Loucy (cell line): ENCODE measurements around the gene CHPF2.

ENCODE experiments used
- H2AFZ ChIP-seq: fragments of 200-600 bp; sonication (generic); 2 replicates; pipeline ENCODE4 v1.6.0; 2016; ENCODE audit warnings: antibody characterized with exemption, mild to moderate bottlenecking, low read length, moderate library complexity
- H3F3A ChIP-seq: fragments of 200-600 bp; 2 replicates; pipeline ENCODE4 v1.6.0; 2016; ENCODE audit warnings: antibody characterized with exemption, low read depth, mild to moderate bottlenecking
- H3K27me3 ChIP-seq: fragments of 200-600 bp; sonication (generic); 2 replicates; pipeline ENCODE4 v1.6.1; 2014; ENCODE audit warnings: low read length, mild to moderate bottlenecking; ENCODE audit not compliant: insufficient read depth, poor library complexity, severe bottlenecking
- H3K36me3 ChIP-seq: fragments of 200-600 bp; sonication (generic); 2 replicates; pipeline ENCODE4 v1.6.1; 2016; ENCODE audit warnings: low read length; ENCODE audit not compliant: insufficient read depth
- H3K4me1 ChIP-seq: fragments of 200-600 bp; sonication (generic); 2 replicates; pipeline ENCODE4 v1.5.1; 2014; ENCODE audit warnings: low read length, mild to moderate bottlenecking; ENCODE audit not compliant: insufficient read depth, poor library complexity, severe bottlenecking
- H3K4me2 ChIP-seq: fragments of 200-600 bp; sonication (generic); 2 replicates; pipeline ENCODE4 v1.6.0; 2014; ENCODE audit warnings: antibody characterized with exemption, low read length, low read depth, mild to moderate bottlenecking; ENCODE audit not compliant: poor library complexity, severe bottlenecking
- H3K4me3 ChIP-seq: fragments of 200-600 bp; sonication (generic); 2 replicates; pipeline ENCODE4 v1.5.1; 2014; ENCODE audit warnings: low read length, mild to moderate bottlenecking, mixed read lengths; ENCODE audit not compliant: poor library complexity, severe bottlenecking
- H3K79me2 ChIP-seq: fragments of 200-600 bp; sonication (generic); 2 replicates; pipeline ENCODE4 v1.6.1; 2014; ENCODE audit warnings: low read length; ENCODE audit not compliant: insufficient read depth
- H3K9ac ChIP-seq: fragments of 200-600 bp; sonication (generic); 2 replicates; pipeline ENCODE4 v1.6.0; 2014; ENCODE audit warnings: mild to moderate bottlenecking, low read depth, low read length, moderate library complexity; ENCODE audit not compliant: poor library complexity, severe bottlenecking
- H3K9me2 ChIP-seq: fragments of 200-600 bp; sonication (generic); replicated peaks from 2 replicates; pipeline ENCODE4 v1.6.1; 2016; ENCODE audit warnings: low read depth, low read length, mixed read lengths
- H3K9me3 ChIP-seq: fragments of 200-600 bp; sonication (generic); 2 replicates; pipeline ENCODE4 v1.6.1; 2014; ENCODE audit warnings: mild to moderate bottlenecking, antibody characterized with exemption, low read length, low read depth; ENCODE audit not compliant: insufficient read depth
- H4K20me1 ChIP-seq: fragments of 200-600 bp; sonication (generic); 2 replicates; pipeline ENCODE4 v1.6.0; 2014; ENCODE audit warnings: antibody characterized with exemption, low read length, mild to moderate bottlenecking; ENCODE audit not compliant: insufficient read depth, poor library complexity, severe bottlenecking
- EZH2phosphoT487 ChIP-seq: fragments of 200-600 bp; IDR thresholded peaks from 2 replicates; pipeline ENCODE4 v1.6.1; 2018; ENCODE audit warnings: antibody characterized with exemption, mild to moderate bottlenecking, moderate library complexity, borderline replicate concordance
- TF ChIP-seq, protein P1 (sequence below): fragments of 200-600 bp; sonication (generic); conservative IDR thresholded peaks from 2 replicates; pipeline ENCODE4 v1.5.1; 2014; ENCODE audit warnings: mild to moderate bottlenecking, antibody characterized with exemption, low read length

Gene CHPF2

GRCh38 chr7:151286148-151286547 lies 53.9 kb downstream of the CHPF2 start:
- no peaks in the 10 kb centered on the region for H3K9me3 ChIP-seq
- no peak overlapping the region for H3K9ac ChIP-seq
- no peaks in the 10 kb centered on the region for H3F3A ChIP-seq
- no peaks in the 10 kb centered on the region for H3K27me3 ChIP-seq
- no peak overlapping the region for H2AFZ ChIP-seq
- H4K20me1 ChIP-seq: no peaks in the 10 kb centered on the region
- H3K4me2 ChIP-seq: no peak overlapping the region
- TF ChIP-seq EZH2phosphoT487: no peak
- TF ChIP-seq, protein P1, sequence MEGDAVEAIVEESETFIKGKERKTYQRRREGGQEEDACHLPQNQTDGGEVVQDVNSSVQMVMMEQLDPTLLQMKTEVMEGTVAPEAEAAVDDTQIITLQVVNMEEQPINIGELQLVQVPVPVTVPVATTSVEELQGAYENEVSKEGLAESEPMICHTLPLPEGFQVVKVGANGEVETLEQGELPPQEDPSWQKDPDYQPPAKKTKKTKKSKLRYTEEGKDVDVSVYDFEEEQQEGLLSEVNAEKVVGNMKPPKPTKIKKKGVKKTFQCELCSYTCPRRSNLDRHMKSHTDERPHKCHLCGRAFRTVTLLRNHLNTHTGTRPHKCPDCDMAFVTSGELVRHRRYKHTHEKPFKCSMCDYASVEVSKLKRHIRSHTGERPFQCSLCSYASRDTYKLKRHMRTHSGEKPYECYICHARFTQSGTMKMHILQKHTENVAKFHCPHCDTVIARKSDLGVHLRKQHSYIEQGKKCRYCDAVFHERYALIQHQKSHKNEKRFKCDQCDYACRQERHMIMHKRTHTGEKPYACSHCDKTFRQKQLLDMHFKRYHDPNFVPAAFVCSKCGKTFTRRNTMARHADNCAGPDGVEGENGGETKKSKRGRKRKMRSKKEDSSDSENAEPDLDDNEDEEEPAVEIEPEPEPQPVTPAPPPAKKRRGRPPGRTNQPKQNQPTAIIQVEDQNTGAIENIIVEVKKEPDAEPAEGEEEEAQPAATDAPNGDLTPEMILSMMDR: no peak
- no peaks in the 10 kb centered on the region for H3K4me1 ChIP-seq
- H3K9me2 ChIP-seq: no peaks in the 10 kb centered on the region
- no peak overlapping the region for H3K4me3 ChIP-seq
- no peaks in the 10 kb centered on the region for H3K79me2 ChIP-seq
- no peaks in the 10 kb centered on the region for H3K36me3 ChIP-seq
